Spleen (tissue), 11 donors: Measurements from ENCODE around the gene PDE6D. TPM values are rescaled to one million over a fixed set of nuclear protein-coding genes. Genes with fewer than 3 reads are reported as not detected.

ENCODE experiments used
- DNase-seq: peaks from one replicate; pipeline ENCODE4 v3.0.0-alpha.2; 2020
- H3K27ac ChIP-seq, 8 donors: fragments of 200-600 bp; sonication (generic) in 7 of 8; 1 replicate in 4 of 8; 2 replicates in 4 of 8; pipeline versions ENCODE4 v1.5.0 to v1.8.0; 2016 to 2021; ENCODE audit warnings: inconsistent platforms in 4 of 8, mild to moderate bottlenecking in 4 of 8, moderate library complexity in 1 of 8
- H3K27me3 ChIP-seq, 7 donors: fragments of 200-600 bp; sonication (generic) in 6 of 7; replicated peaks in 1 of 7; 1 replicate in 4 of 7; 2 replicates in 3 of 7; pipeline versions ENCODE4 v1.5.0 to v1.8.0; 2016 to 2021; ENCODE audit warnings: inconsistent platforms in 3 of 7, mild to moderate bottlenecking in 1 of 7
- H3K36me3 ChIP-seq, 6 donors: fragments of 200-600 bp; sonication (generic) in 5 of 6; 1 replicate in 4 of 6; 2 replicates in 2 of 6; pipeline versions ENCODE4 v1.5.0 to v1.8.0; 2016 to 2021; ENCODE audit warnings: inconsistent platforms in 2 of 6
- H3K4me1 ChIP-seq, 6 donors: fragments of 200-600 bp; sonication (generic) in 5 of 6; 1 replicate in 3 of 6; 2 replicates in 3 of 6; pipeline versions ENCODE4 v1.5.0 to v1.8.0; 2016 to 2021; ENCODE audit warnings: inconsistent platforms in 3 of 6
- H3K4me3 ChIP-seq, 8 donors: fragments of 200-600 bp; sonication (generic) in 7 of 8; 1 replicate in 4 of 8; 2 replicates in 4 of 8; pipeline versions ENCODE4 v1.5.0 to v1.8.0; 2016 to 2021; ENCODE audit warnings: inconsistent platforms in 4 of 8, mild to moderate bottlenecking in 4 of 8, moderate library complexity in 2 of 8
- H3K9me3 ChIP-seq, 8 donors: fragments of 200-600 bp; sonication (generic) in 7 of 8; 1 replicate in 4 of 8; 2 replicates in 4 of 8; pipeline versions ENCODE4 v1.5.0 to v1.8.0; 2016 to 2021; ENCODE audit warnings: inconsistent platforms in 4 of 8
- POLR2A ChIP-seq, 3 donors: fragments of 450-650 bp; IDR thresholded peaks; one replicate each; pipeline ENCODE4 v1.5.1; 2017; ENCODE audit warnings: antibody characterized with exemption in 3 of 3, mild to moderate bottlenecking in 1 of 3
- POLR2AphosphoS5 ChIP-seq, 3 donors: sonication (generic); formaldehyde crosslinking; IDR thresholded peaks; one replicate each; pipeline ENCODE4 v1.5.1; 2017; ENCODE audit warnings: antibody characterized with exemption in 3 of 3
- WGBS, 5 donors: extraction: QIAGEN DNeasy Blood & Tissue Kit in 3 of 5; methylation state at CpG; one replicate each; pipeline versions ENCODE4 v1.1.5 to v1.1.7; 2013 to 2018; 5-methylcytosine and 5-hydroxymethylcytosine counted together
- intact Hi-C: fragments of 100-400 bp; cut with DNase I; formaldehyde crosslinking; loops from one replicate; pipeline ENCODE4 v1.15.0; 2023; ENCODE audit warnings: low total_unique reads
- polyA plus RNA-seq, 3 donors: library from polyadenylated mRNA; stranded (reverse); fragments of 200-250 nt; gene quantifications; one replicate each; pipeline ENCODE4 v1.2.1, GENCODE V29; 2013
- total RNA-seq, 7 donors: library from RNA; depleted of rRNA in 3 of 7; stranded (reverse); fragments of >200 nt in 3 of 7; fragmentation: NEBNext Ultra II Directional in 4 of 7; extraction: Animal tissue kit (Norgen Biotek cat#: 25700) in 4 of 7; gene quantifications; one replicate each; pipeline versions ENCODE4 v1.1.0 to v1.2.1, GENCODE V29; 2016 to 2021
- TF ChIP-seq, protein P1 (sequence below), 11 experiments: fragments of 200-600 bp in 7 of 11; fragments of 450-650 bp in 4 of 11; sonication (generic) in 4 of 11; IDR thresholded peaks in 8 of 11; conservative IDR thresholded peaks in 3 of 11; 1 replicate in 7 of 11; 2 replicates in 4 of 11; pipeline versions ENCODE4 v1.4.0 to v1.8.0; 2016 to 2021; ENCODE audit warnings: antibody characterized with exemption in 11 of 11, inconsistent platforms in 4 of 11, mild to moderate bottlenecking in 1 of 11
- donor health status: healthy with polysubstance abuse.
- donor health status: DM: no; HTN: no; CAD: no; lungs with moderate emphysema.
- donor health status: DM: no; HTN: no; CAD: no.
- donor health status: Bipolar disorder and iron deficiency.
- donor health status: healthy.
- donor health status: DM: no; HTN: no; CAD: no.
- donor health status: DM: yes; HTN: yes; CAD: no.

The PDE6D gene
- total and polyA plus RNA-seq, 10 donors = 20.5 to 45.0 (median 29.6) TPM

GRCh38 chr2:231791107-231791506 is 10.0 kb upstream of the PDE6D start:
- no peak for DNase-seq
- no peak for TF ChIP-seq POLR2A (IDR thresholded peaks at IDR 0.05)
- TF ChIP-seq, protein P1, sequence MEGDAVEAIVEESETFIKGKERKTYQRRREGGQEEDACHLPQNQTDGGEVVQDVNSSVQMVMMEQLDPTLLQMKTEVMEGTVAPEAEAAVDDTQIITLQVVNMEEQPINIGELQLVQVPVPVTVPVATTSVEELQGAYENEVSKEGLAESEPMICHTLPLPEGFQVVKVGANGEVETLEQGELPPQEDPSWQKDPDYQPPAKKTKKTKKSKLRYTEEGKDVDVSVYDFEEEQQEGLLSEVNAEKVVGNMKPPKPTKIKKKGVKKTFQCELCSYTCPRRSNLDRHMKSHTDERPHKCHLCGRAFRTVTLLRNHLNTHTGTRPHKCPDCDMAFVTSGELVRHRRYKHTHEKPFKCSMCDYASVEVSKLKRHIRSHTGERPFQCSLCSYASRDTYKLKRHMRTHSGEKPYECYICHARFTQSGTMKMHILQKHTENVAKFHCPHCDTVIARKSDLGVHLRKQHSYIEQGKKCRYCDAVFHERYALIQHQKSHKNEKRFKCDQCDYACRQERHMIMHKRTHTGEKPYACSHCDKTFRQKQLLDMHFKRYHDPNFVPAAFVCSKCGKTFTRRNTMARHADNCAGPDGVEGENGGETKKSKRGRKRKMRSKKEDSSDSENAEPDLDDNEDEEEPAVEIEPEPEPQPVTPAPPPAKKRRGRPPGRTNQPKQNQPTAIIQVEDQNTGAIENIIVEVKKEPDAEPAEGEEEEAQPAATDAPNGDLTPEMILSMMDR (IDR thresholded peaks at IDR 0.05 in 8 of 11, conservative IDR thresholded peaks at IDR 0.05 in 3 of 11) = no peak
- TF ChIP-seq POLR2AphosphoS5 (IDR thresholded peaks at IDR 0.05) = no peak
- intact Hi-C loops = no loop called here
- peaks cover 10 to 56% (median 27%) of the 10 kb centered on the region in 6 donors for H3K4me1 ChIP-seq
- no peak overlapping the region for H3K4me3 ChIP-seq
- 82 to 91% (median 85%) methylated on average over 3 of the region's 3 CpGs for WGBS, 5 donors
- H3K27ac ChIP-seq = no peak overlapping the region
- no peaks in the 10 kb centered on the region for H3K27me3 ChIP-seq
- H3K36me3 ChIP-seq = peaks cover 8 to 78% (median 61%) of the 10 kb centered on the region in 6 donors
- no peaks in the 10 kb centered on the region for H3K9me3 ChIP-seq

- no peaks in the 10 kb centered on the region for H3K9me3 ChIP-seq
- H3K27ac ChIP-seq = peak overlapping the region in 4 of 8 donors; percentile 80 to 87 (median 82)
- no peaks in the 10 kb centered on the region for H3K27me3 ChIP-seq
- peaks cover 39 to 88% (median 68%) of the 10 kb centered on the region in 6 donors for H3K4me1 ChIP-seq
- intact Hi-C loops = no loop called here
- WGBS, 5 donors = 14 to 24% (median 18%) methylated on average over 11 of the region's 11 CpGs
- H3K4me3 ChIP-seq = peak overlapping the region; percentile 91 to 100 (median 99)
- TF ChIP-seq POLR2A (IDR thresholded peaks at IDR 0.05) = no peak
- no peak for TF ChIP-seq POLR2AphosphoS5 (IDR thresholded peaks at IDR 0.05)
- TF ChIP-seq, protein P1 (IDR thresholded peaks at IDR 0.05 in 8 of 11, conservative IDR thresholded peaks at IDR 0.05 in 3 of 11) = no peak
- DNase-seq = no peak
- peaks cover 0 to 36% (median 28%) of the 10 kb centered on the region in 6 donors for H3K36me3 ChIP-seq
Measured at GRCh38 chr2:231786917-231787292, 5.8 kb upstream of the PDE6D start.

GRCh38 chr2:231786177-231786916 is 5.3 kb upstream of the PDE6D start, which contains the start of gene COPS7B:
COPS7B (plus strand) TSS chr2:231786445; CDS start chr2:231788571, 2,126 bp downstream.
- no peaks in the 10 kb centered on the region for H3K9me3 ChIP-seq
- WGBS, 5 donors = 0 to 1% (median 1%) methylated on average over 36 to 69 of the region's 69 CpGs
- intact Hi-C loops = no loop called here

More at GRCh38 chr2:231786177-231786916, 5.3 kb upstream of the PDE6D start, which contains the start of gene COPS7B:
- Histone ChIP-seq H3K27me3 (no peaks in the 10 kb centered on the region), H3K36me3 (peaks cover 0 to 31% (median 22%) of the 10 kb centered on the region in 6 donors), H3K27ac (peak within 1 kb of the TSS; percentile 69 to 87 (median 80)), H3K4me3 (peak within 1 kb of the TSS; percentile 91 to 100 (median 99)), H3K4me1 (peaks cover 41 to 85% (median 69%) of the 10 kb centered on the region in 6 donors)
- peak; percentile 97 for DNase-seq
- TF ChIP-seq POLR2AphosphoS5 (IDR thresholded peaks at IDR 0.05) = peak; percentile 83 to 92 (median 83)
- TF ChIP-seq POLR2A (IDR thresholded peaks at IDR 0.05) = no peak
- TF ChIP-seq, protein P1 (IDR thresholded peaks at IDR 0.05 in 8 of 11, conservative IDR thresholded peaks at IDR 0.05 in 3 of 11) = peak in 1 of 11 experiments; percentile 6
